DOHH2 (cell line): ENCODE measurements around the gene GLB1L.

ENCODE experiments used
- H3F3A ChIP-seq: fragments of 200-600 bp; sonication (generic), shearing (Covaris generic); 2 replicates; pipeline ENCODE4 v1.6.0; 2016; ENCODE audit warnings: antibody characterized with exemption, mild to moderate bottlenecking; ENCODE audit not compliant: control insufficient read depth, insufficient read depth
- H3K27ac ChIP-seq: fragments of 200-600 bp; sonication (generic); 2 replicates; pipeline ENCODE4 v1.5.1; 2014; ENCODE audit warnings: low read depth, mild to moderate bottlenecking, low read length, moderate library complexity
- H3K27me3 ChIP-seq: fragments of 200-600 bp; sonication (generic); 2 replicates; pipeline ENCODE4 v1.6.1; 2014; ENCODE audit warnings: mild to moderate bottlenecking, low read length, mixed read lengths; ENCODE audit not compliant: control insufficient read depth
- H3K36me3 ChIP-seq: fragments of 200-600 bp; sonication (generic); 2 replicates; pipeline ENCODE4 v1.6.1; 2014; ENCODE audit warnings: mild to moderate bottlenecking, low read length, moderate library complexity, mixed read lengths; ENCODE audit not compliant: control insufficient read depth
- H3K4me1 ChIP-seq: fragments of 200-600 bp; sonication (generic); 2 replicates; pipeline ENCODE4 v1.6.1; 2014; ENCODE audit warnings: mild to moderate bottlenecking, low read length, mixed read lengths; ENCODE audit not compliant: control insufficient read depth
- H3K4me2 ChIP-seq: fragments of 200-600 bp; sonication (generic); 2 replicates; pipeline ENCODE4 v1.6.0; 2014; ENCODE audit warnings: mild to moderate bottlenecking, low read length, moderate library complexity
- H3K4me3 ChIP-seq: fragments of 200-600 bp; sonication (generic); 2 replicates; pipeline ENCODE4 v1.5.1; 2014; ENCODE audit warnings: mild to moderate bottlenecking, low read length, mixed read lengths
- H3K79me2 ChIP-seq: fragments of 200-600 bp; sonication (generic); 2 replicates; pipeline ENCODE4 v1.6.1; 2014; ENCODE audit warnings: mild to moderate bottlenecking, low read length, mixed read lengths; ENCODE audit not compliant: control insufficient read depth
- H3K9me2 ChIP-seq: fragments of 200-600 bp; sonication (generic); replicated peaks from 2 replicates; pipeline ENCODE4 v1.6.1; 2014; ENCODE audit warnings: mild to moderate bottlenecking, low read length, mixed read lengths; ENCODE audit not compliant: control insufficient read depth
- H3K9me3 ChIP-seq: fragments of 200-600 bp; sonication (generic); 2 replicates; pipeline ENCODE4 v1.6.1; 2014; ENCODE audit warnings: antibody characterized with exemption, low read length, mixed read lengths; ENCODE audit not compliant: control insufficient read depth, insufficient read depth
- H4K20me1 ChIP-seq: fragments of 200-600 bp; sonication (generic); 2 replicates; pipeline ENCODE4 v1.6.0; 2014; ENCODE audit warnings: low read depth, mild to moderate bottlenecking, antibody characterized with exemption, low read length, moderate library complexity; ENCODE audit not compliant: control insufficient read depth, insufficient read depth
- CTCF ChIP-seq: fragments of 200-600 bp; sonication (generic); IDR thresholded peaks from one replicate; pipeline ENCODE4 v1.5.1; 2014; ENCODE audit warnings: antibody characterized with exemption, mild to moderate bottlenecking, low read depth, low read length; ENCODE audit not compliant: poor library complexity, severe bottlenecking
- EZH2phosphoT487 ChIP-seq: fragments of 200-600 bp; sonication (generic); IDR thresholded peaks from 2 replicates; pipeline ENCODE4 v1.6.1; 2017; ENCODE audit warnings: borderline replicate concordance, mild to moderate bottlenecking, antibody characterized with exemption, low read length, moderate library complexity, mixed read lengths

GLB1L gene

GRCh38 chr2:219269362-219270054 lies 24.3 kb upstream of the GLB1L start:
- TF ChIP-seq CTCF (no peak), EZH2phosphoT487 (no peak)

GRCh38 chr2:219268294-219268693 lies 23.1 kb upstream of the GLB1L start:
- Histone ChIP-seq H3K36me3 (no peaks in the 10 kb centered on the region), H3K4me1 (no peaks in the 10 kb centered on the region), H3K27ac (no peak overlapping the region), H3F3A (no peaks in the 10 kb centered on the region), H3K27me3 (0 out of 2 replicates have a peak, but pooled peaks cover 3% of the 10 kb centered on the region), H4K20me1 (no peaks in the 10 kb centered on the region), H3K79me2 (no peaks in the 10 kb centered on the region), H3K9me3 (no peaks in the 10 kb centered on the region), H3K9me2 (no peaks in the 10 kb centered on the region), H3K4me3 (no peak overlapping the region), H3K4me2 (no peak overlapping the region)
- no peak for TF ChIP-seq EZH2phosphoT487
- no peak for TF ChIP-seq CTCF

More at GRCh38 chr2:219269362-219270054, 24.3 kb upstream of the GLB1L start:
- H3K27ac ChIP-seq = no peak overlapping the region
- no peaks in the 10 kb centered on the region for H3K36me3 ChIP-seq
- no peaks in the 10 kb centered on the region for H3K79me2 ChIP-seq
- no peaks in the 10 kb centered on the region for H3K9me2 ChIP-seq
- no peaks in the 10 kb centered on the region for H4K20me1 ChIP-seq
- H3K4me2 ChIP-seq = no peak overlapping the region
- no peaks in the 10 kb centered on the region for H3F3A ChIP-seq
- no peak overlapping the region for H3K4me3 ChIP-seq
- no peaks in the 10 kb centered on the region for H3K9me3 ChIP-seq
- H3K27me3 ChIP-seq = 0 out of 2 replicates have a peak, but pooled peaks cover 3% of the 10 kb centered on the region
- no peaks in the 10 kb centered on the region for H3K4me1 ChIP-seq

- no peak for TF ChIP-seq CTCF
- no peak for TF ChIP-seq EZH2phosphoT487
- no peaks in the 10 kb centered on the region for H3K79me2 ChIP-seq
- no peak overlapping the region for H3K27ac ChIP-seq
- no peak overlapping the region for H3K4me2 ChIP-seq
- no peak overlapping the region for H3K4me3 ChIP-seq
- no peaks in the 10 kb centered on the region for H3K9me2 ChIP-seq
- H3K4me1 ChIP-seq = no peaks in the 10 kb centered on the region
- H3F3A ChIP-seq = no peaks in the 10 kb centered on the region
- 0 out of 2 replicates have a peak, but pooled peaks cover 3% of the 10 kb centered on the region for H3K27me3 ChIP-seq
- H3K36me3 ChIP-seq = no peaks in the 10 kb centered on the region
- no peaks in the 10 kb centered on the region for H4K20me1 ChIP-seq
- H3K9me3 ChIP-seq = no peaks in the 10 kb centered on the region
Observed at GRCh38 chr2:219266886-219267285, 21.6 kb upstream of the GLB1L start.
